Measurements from ENCODE around the gene IL1RAPL1.
"Not testable (repeated sequence)": the region's sequence is repeated elsewhere in the genome, so short reads cannot be mapped to it uniquely, and the experiment has no call there.

The IL1RAPL1 gene

GRCh38 chrX:28997706-28998463, 410.6 kb downstream of the IL1RAPL1 start:
- peak in 1 of 2 experiments; percentile 38 for DNase-seq

GRCh38 chrX:28998609-28999135, 411.4 kb downstream of the IL1RAPL1 start:
- no peak for DNase-seq

GRCh38 chrX:29012867-29013266, 425.6 kb downstream of the IL1RAPL1 start:
- no peak for DNase-seq

GRCh38 chrX:29023207-29023606, 436.0 kb downstream of the IL1RAPL1 start:
- no peak for DNase-seq

- no peak for DNase-seq
Measured at GRCh38 chrX:29024871-29025270, 437.6 kb downstream of the IL1RAPL1 start.

- DNase-seq: no peak
Measured at GRCh38 chrX:29039501-29039900, 452.3 kb downstream of the IL1RAPL1 start.

GRCh38 chrX:29040160-29040559, 452.9 kb downstream of the IL1RAPL1 start:
- DNase-seq: peak in 1 of 2 experiments; percentile 29

GRCh38 chrX:29042341-29042740, 455.1 kb downstream of the IL1RAPL1 start:
- DNase-seq: no peak

GRCh38 chrX:29043746-29044145, 456.5 kb downstream of the IL1RAPL1 start:
- DNase-seq: peak; percentile 60 to 92

GRCh38 chrX:29044423-29045184, 457.4 kb downstream of the IL1RAPL1 start:
- peak in 1 of 2 experiments; percentile 34 for DNase-seq

GRCh38 chrX:29065477-29065876, 478.2 kb downstream of the IL1RAPL1 start:
- no peak for DNase-seq

- no peak for DNase-seq
Measured at GRCh38 chrX:29066516-29066915, 479.3 kb downstream of the IL1RAPL1 start.

GRCh38 chrX:29067351-29067750, 480.1 kb downstream of the IL1RAPL1 start:
- DNase-seq: no peak

- DNase-seq: peak in 1 of 2 experiments; percentile 19
Measured at GRCh38 chrX:29071525-29072320, 484.5 kb downstream of the IL1RAPL1 start.

- DNase-seq: no peak
Measured at GRCh38 chrX:29082558-29082957, 495.3 kb downstream of the IL1RAPL1 start.

- DNase-seq: no peak
Measured at GRCh38 chrX:29083823-29084222, 496.6 kb downstream of the IL1RAPL1 start.

GRCh38 chrX:29090811-29091210, 503.6 kb downstream of the IL1RAPL1 start:
- DNase-seq: peak in 1 of 2 experiments; percentile 52

- no peak for DNase-seq
Measured at GRCh38 chrX:29107231-29107630, 520.0 kb downstream of the IL1RAPL1 start.

- no peak for DNase-seq
Measured at GRCh38 chrX:29110041-29110440, 522.8 kb downstream of the IL1RAPL1 start.

GRCh38 chrX:29113221-29113620, 526.0 kb downstream of the IL1RAPL1 start:
- DNase-seq: no peak

- not testable (repeated sequence) for DNase-seq
Measured at GRCh38 chrX:29122817-29123216, 535.6 kb downstream of the IL1RAPL1 start.

GRCh38 chrX:29130905-29131304, 543.7 kb downstream of the IL1RAPL1 start:
- no peak for DNase-seq

GRCh38 chrX:29136904-29137303, 549.7 kb downstream of the IL1RAPL1 start:
- no peak for DNase-seq
